Osteoblast (primary cell): ENCODE measurements around the gene EDIL3. TPM values are rescaled to one million over a fixed set of nuclear protein-coding genes. Genes with fewer than 3 reads are reported as not detected.

Source experiments
- DNase-seq: peaks from one replicate; pipeline ENCODE4 v3.0.0; 2011; ENCODE audit warnings: low spot score, mixed read lengths; ENCODE audit not compliant: insufficient read length; ENCODE audit errors: missing footprints
- H2AFZ ChIP-seq: 2 replicates; pipeline ENCODE4 v1.6.0; 2011; ENCODE audit warnings: mild to moderate bottlenecking, low read length
- H3K27ac ChIP-seq: 2 replicates; pipeline ENCODE4 v1.5.1; 2011; ENCODE audit warnings: mild to moderate bottlenecking, low read depth, low read length, moderate library complexity
- H3K27me3 ChIP-seq: 2 replicates; pipeline ENCODE4 v1.6.0; 2012; ENCODE audit warnings: mild to moderate bottlenecking, control low read depth, inconsistent platforms, low read length, moderate library complexity; ENCODE audit not compliant: insufficient read depth
- H3K36me3 ChIP-seq: 2 replicates; pipeline ENCODE4 v1.5.1; 2011; ENCODE audit warnings: mild to moderate bottlenecking, low read length, control low read depth, moderate library complexity; ENCODE audit not compliant: insufficient read depth
- H3K4me1 ChIP-seq: 2 replicates; pipeline ENCODE4 v1.5.1; 2011; ENCODE audit warnings: mild to moderate bottlenecking, low read length, control low read depth, moderate library complexity; ENCODE audit not compliant: insufficient read depth
- H3K4me2 ChIP-seq: 2 replicates; pipeline ENCODE4 v1.6.0; 2011; ENCODE audit warnings: mild to moderate bottlenecking, low read length; ENCODE audit not compliant: insufficient read depth
- H3K4me3 ChIP-seq: fragments of 200-600 bp; sonication (generic); 3 replicates; pipeline ENCODE4 v1.5.1; 2012; ENCODE audit warnings: mild to moderate bottlenecking, low read length, inconsistent platforms; ENCODE audit not compliant: insufficient read depth
- H3K79me2 ChIP-seq: 2 replicates; pipeline ENCODE4 v1.6.0; 2012; ENCODE audit warnings: mild to moderate bottlenecking, low read length, control low read depth, inconsistent platforms; ENCODE audit not compliant: insufficient read depth
- H3K9me3 ChIP-seq: 2 replicates; pipeline ENCODE4 v1.5.1; 2011; ENCODE audit warnings: low read depth, low read length, control low read depth
- H4K20me1 ChIP-seq: 2 replicates; pipeline ENCODE4 v1.6.0; 2012; ENCODE audit warnings: mild to moderate bottlenecking, low read length, control low read depth; ENCODE audit not compliant: insufficient read depth
- total RNA-seq: library from RNA; depleted of rRNA; stranded (reverse); fragments of >200 nt; gene quantifications from 2 replicates; pipeline ENCODE4 v1.2.3, GENCODE V29; 2012
- TF ChIP-seq, protein P1 (sequence below): IDR thresholded peaks from 2 replicates; pipeline ENCODE4 v1.5.1; 2011; ENCODE audit warnings: mild to moderate bottlenecking, low read depth, low read length, moderate library complexity; ENCODE audit errors: extremely low read depth

Gene EDIL3
- total RNA-seq, 1 donor: 366 TPM

DNA sequence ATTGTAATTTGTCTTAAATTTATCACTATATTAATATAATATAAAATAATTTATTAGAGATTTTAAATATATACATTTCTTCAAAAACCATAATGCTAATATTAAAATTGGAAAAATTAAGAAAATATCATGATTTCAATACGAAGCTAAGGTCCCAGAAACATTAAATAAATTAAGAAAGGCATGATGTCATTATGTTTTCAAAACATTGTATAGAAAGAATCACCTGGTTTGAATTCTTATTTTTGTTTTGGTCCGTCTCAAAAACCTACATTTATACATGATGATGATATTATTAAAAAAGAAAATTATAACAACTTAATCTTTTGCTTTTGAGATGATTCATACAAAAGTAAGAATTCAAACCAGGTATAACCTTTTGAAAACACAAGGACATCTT, 8.2 kb upstream of the EDIL3 start:
- Histone ChIP-seq H3K27me3 (no peaks in the 10 kb centered on the region), H3K4me2 (no peak overlapping the region), H3K36me3 (peaks cover 9% of the 10 kb centered on the region), H4K20me1 (no peaks in the 10 kb centered on the region), H2AFZ (no peak overlapping the region), H3K4me3 (no peak overlapping the region), H3K79me2 (peaks cover 14% of the 10 kb centered on the region), H3K9me3 (no peaks in the 10 kb centered on the region), H3K4me1 (peaks cover 14% of the 10 kb centered on the region), H3K27ac (peak overlapping the region; percentile 72)
- no peak for DNase-seq
- TF ChIP-seq, protein P1, sequence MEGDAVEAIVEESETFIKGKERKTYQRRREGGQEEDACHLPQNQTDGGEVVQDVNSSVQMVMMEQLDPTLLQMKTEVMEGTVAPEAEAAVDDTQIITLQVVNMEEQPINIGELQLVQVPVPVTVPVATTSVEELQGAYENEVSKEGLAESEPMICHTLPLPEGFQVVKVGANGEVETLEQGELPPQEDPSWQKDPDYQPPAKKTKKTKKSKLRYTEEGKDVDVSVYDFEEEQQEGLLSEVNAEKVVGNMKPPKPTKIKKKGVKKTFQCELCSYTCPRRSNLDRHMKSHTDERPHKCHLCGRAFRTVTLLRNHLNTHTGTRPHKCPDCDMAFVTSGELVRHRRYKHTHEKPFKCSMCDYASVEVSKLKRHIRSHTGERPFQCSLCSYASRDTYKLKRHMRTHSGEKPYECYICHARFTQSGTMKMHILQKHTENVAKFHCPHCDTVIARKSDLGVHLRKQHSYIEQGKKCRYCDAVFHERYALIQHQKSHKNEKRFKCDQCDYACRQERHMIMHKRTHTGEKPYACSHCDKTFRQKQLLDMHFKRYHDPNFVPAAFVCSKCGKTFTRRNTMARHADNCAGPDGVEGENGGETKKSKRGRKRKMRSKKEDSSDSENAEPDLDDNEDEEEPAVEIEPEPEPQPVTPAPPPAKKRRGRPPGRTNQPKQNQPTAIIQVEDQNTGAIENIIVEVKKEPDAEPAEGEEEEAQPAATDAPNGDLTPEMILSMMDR: no peak

DNA sequence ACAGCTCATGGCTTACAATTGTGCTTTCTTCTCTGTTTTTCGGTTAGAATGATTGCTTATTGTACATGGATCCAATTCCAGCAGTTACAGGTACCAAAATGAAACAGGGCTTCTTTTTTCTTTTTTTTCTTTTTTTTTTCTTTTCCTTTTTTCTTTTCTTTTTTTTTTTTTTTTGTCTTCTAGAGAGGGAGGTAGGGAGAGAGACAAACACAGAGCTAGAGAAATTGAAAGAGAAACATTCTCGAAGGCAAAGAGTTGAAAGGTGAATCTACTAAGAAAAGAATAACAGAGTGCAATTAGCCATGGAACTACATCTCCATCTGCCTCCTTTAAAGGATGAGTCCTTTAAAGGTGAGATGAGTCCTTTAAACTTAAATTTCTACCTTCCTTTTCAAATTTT, 1.0 kb upstream of the EDIL3 start:
- H3K4me3 ChIP-seq: peak overlapping the region; percentile 95

DNA sequence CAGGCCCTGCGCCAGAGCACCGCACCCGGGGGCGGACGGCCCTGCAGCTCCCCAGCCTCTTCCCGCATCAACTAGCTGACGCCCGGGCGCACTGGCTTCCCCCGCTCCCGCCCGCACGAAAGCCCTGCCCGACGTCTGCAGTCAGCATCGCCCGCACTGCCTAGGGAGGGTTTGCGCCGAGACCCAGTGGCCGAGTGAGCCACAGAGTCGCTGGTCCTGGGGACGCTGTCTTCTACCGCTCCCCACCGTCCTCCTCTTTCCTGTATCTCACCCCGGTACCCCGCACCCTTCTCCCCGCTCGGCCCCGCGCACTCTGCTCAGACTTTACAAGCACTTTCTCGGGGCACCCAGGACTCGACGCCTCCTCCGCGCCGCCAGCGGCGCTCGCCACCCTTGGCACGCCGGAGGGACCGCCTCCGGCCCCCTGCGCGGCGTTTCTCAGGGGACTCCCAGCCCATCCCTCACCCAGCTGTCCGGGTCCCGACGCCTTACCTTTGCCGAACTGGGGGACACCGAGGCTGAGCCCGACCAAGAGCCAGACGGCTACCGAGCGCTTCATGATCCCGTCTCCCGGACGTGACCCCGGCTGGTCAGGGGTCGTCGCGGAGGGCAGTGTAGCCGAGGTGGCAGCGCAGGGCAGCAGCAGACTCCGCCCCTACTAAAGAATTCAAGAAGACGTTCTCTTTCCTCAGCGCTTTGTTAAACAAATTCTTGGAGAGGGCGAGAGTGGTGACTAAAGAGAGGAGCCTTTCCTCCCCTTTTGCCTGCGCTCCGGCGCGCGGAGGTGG, 670 bp downstream of the EDIL3 start:
- H4K20me1 ChIP-seq: no peaks in the 10 kb centered on the region
- TF ChIP-seq, protein P1: no peak
- H3K36me3 ChIP-seq: peaks cover 11% of the 10 kb centered on the region
- H3K27me3 ChIP-seq: no peaks in the 10 kb centered on the region
- peak overlapping the region; percentile 83 for H3K27ac ChIP-seq
- peaks cover 68% of the 10 kb centered on the region for H3K79me2 ChIP-seq
- peak overlapping the region; percentile 95 for H3K4me3 ChIP-seq
- DNase-seq: peak; percentile 88
- peak overlapping the region; percentile 70 for H2AFZ ChIP-seq
- H3K4me2 ChIP-seq: peak overlapping the region; percentile 97
- H3K4me1 ChIP-seq: peaks cover 39% of the 10 kb centered on the region
- no peaks in the 10 kb centered on the region for H3K9me3 ChIP-seq

More for the DNA sequence above, 1.0 kb upstream of the EDIL3 start:
- Histone ChIP-seq H3K27me3 (no peaks in the 10 kb centered on the region), H3K79me2 (peaks cover 69% of the 10 kb centered on the region), H4K20me1 (no peaks in the 10 kb centered on the region), H3K4me2 (peak overlapping the region; percentile 97), H3K4me1 (peaks cover 23% of the 10 kb centered on the region), H2AFZ (no peak overlapping the region), H3K36me3 (peaks cover 13% of the 10 kb centered on the region), H3K9me3 (no peaks in the 10 kb centered on the region), H3K27ac (peak overlapping the region; percentile 83)
- TF ChIP-seq, protein P1: no peak
- no peak for DNase-seq

DNA sequence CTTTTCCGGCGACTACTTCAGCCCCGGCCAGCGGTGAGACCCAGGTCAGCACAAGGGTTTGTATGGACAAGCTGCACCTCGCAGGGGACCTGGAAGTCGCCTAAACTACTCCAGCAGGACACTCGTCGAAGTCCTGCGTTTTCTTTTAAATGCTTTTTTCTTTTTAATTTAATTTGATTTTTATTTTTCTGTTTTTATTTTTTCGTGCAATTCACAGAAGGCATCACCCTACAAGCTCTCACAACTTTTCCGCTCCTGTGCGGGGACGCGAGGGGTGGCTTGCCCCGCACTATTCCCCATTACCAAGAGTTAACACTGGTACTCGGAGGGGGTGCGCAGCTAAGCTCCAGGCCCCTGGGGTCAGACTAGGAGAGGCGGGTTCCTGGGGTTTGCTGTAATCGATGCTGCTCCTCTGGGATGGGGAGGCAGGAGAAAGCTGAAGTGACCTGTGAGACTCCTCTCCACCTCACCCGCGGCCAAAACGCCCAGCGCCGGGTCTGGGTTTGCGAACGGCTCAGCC, 1.3 kb downstream of the EDIL3 start:
- H4K20me1 ChIP-seq: no peaks in the 10 kb centered on the region
- H3K79me2 ChIP-seq: peaks cover 64% of the 10 kb centered on the region

More for the DNA sequence above, 1.3 kb downstream of the EDIL3 start:
- peaks cover 44% of the 10 kb centered on the region for H3K4me1 ChIP-seq
- DNase-seq: peak; percentile 23
- no peaks in the 10 kb centered on the region for H3K27me3 ChIP-seq
- peak overlapping the region; percentile 97 for H3K4me2 ChIP-seq
- peak overlapping the region; percentile 58 for H2AFZ ChIP-seq
- H3K4me3 ChIP-seq: peak overlapping the region; percentile 95
- peaks cover 6% of the 10 kb centered on the region for H3K36me3 ChIP-seq
- TF ChIP-seq, protein P1: no peak
- H3K27ac ChIP-seq: peak overlapping the region; percentile 83
- H3K9me3 ChIP-seq: no peaks in the 10 kb centered on the region
